Measurements from ENCODE around the gene NAA60. TPM values are rescaled to one million over a fixed set of nuclear protein-coding genes. Genes with fewer than 3 reads are reported as not detected.
"Not testable (repeated sequence)": the region's sequence is repeated elsewhere in the genome, so short reads cannot be mapped to it uniquely, and the experiment has no call there.

NAA60 gene
- total RNA-seq, 2 experiments from 2014 or later = 50.2 to 50.6 TPM

DNA sequence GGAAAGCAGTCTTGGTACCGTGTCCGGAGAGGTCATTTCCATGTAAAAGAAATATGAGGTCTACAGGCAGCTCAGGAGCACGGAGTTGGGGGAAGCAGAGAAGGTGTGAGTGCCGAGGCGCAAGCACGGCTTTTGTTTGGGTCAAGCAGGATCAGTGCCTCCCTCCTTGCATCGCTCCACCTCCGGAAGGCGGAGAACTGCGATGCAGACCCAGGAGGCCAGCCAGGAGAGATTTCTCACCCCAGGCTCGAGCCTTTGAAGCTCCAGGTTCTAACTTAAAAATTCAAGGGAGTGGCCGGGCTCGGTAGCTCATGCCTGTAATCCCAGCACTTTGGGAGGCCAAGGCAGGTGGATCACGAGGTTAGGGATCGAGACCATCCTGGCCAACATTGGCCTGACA is 25.0 kb downstream of the NAA60 start:
- CTCF ChIA-PET = interaction anchor here (1.1 kb wide), 1 partner anchor 32 kb away, joined by 4 read pairs; the partner anchor contains the start of gene CLUAP1
- Mint-ChIP-seq H3K27me3 (no peaks in the 10 kb centered on the region), H3K36me3 (peaks cover 37% of the 10 kb centered on the region), H3K4me3 (no peak overlapping the region), H3K4me1 (peaks cover 49% of the 10 kb centered on the region), H3K27ac (no peak overlapping the region), H3K9me3 (ENCODE audit: low read depth) (no peaks in the 10 kb centered on the region)
- DNase-seq (no peak), ATAC-seq (no peak)

DNA sequence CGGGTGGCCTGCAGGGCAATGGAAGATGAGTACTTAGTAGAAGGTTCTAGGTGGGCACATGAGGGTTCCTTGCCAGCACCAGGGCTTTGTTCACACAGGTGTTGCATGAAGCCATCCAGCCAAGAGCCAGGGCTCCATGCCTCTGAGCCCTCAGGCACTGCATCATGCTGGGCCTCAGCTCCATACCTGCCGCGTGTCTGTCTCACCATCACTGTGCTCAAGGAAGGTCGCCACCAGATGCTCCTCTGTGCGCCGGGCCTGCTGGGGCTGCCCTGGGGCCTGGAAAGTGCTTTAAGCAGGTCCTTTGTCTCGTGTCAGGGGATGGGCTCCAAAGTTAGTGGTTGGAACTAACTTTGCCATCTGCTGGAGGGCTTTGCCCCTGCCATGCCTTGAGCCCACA is 26.3 kb downstream of the NAA60 start:
- no peak for DNase-seq
- Mint-ChIP-seq H3K4me3 (no peak overlapping the region), H3K9me3 (ENCODE audit: low read depth) (no peaks in the 10 kb centered on the region), H3K36me3 (peaks cover 36% of the 10 kb centered on the region), H3K4me1 (peaks cover 42% of the 10 kb centered on the region), H3K27me3 (no peaks in the 10 kb centered on the region), H3K27ac (no peak overlapping the region)
- ATAC-seq = no peak
- CTCF ChIA-PET = no interaction called here

DNA sequence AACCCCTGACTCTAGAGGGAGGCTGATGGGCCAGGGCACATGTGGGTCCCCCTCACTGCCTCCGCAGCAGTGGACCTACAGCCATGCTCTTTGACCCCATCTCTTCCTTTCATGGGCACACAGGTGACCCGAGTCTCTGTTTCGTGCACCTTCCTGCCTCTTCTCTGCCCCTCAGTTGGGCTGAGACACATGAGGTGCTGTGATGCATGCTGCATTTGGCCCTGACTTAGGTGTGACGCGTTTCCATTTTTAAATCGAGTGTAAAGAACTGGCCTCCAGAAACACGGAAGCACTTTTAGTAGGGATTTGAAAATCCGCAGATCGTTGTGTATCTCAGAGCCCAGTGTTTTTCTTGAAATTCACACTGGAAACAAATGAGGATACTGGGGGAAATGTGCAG is 27.2 kb downstream of the NAA60 start:
- H3K4me1 Mint-ChIP-seq = peaks cover 36% of the 10 kb centered on the region
- no peak overlapping the region for H3K4me3 Mint-ChIP-seq
- H3K27ac Mint-ChIP-seq = no peak overlapping the region
- peaks cover 34% of the 10 kb centered on the region for H3K36me3 Mint-ChIP-seq
- no peaks in the 10 kb centered on the region for H3K27me3 Mint-ChIP-seq
- CTCF ChIA-PET = no interaction called here
- no peaks in the 10 kb centered on the region for H3K9me3 Mint-ChIP-seq (ENCODE audit: low read depth)
- no peak for DNase-seq
- ATAC-seq = no peak

DNA sequence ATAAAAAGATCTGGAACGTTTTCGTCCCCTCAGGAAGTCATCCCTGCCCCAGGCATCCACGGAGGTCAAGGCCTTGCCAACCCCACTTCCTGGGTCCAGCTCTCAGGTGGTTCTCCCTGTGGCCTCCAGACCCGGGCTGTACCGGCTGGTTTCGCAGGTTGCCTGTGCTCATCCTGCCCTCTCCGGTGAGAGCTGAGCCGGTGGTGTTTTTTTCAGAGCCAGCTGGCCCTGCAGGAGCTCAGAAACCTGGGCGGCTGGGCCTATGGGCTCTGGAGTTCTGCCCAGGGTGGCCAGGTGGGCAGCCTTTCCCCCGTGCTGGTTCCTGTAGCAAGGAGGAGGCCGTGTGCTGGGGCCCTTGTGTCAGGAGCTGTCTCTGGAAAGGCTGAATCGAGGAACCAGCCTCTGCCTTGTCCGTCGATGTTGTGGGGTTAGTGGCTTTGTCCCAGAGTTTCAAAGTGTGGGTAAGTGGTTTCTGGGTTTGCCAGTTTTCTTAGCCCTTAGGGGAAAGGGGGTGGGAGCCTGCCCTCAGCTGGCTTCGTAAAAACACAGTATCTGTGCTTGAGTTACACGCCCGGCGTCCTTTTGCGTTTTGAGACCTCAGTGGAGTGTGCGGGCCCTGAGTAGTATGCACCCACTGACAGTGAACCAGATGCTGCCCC is 28.2 kb downstream of the NAA60 start:
- DNase-seq = no peak
- H3K4me3 Mint-ChIP-seq = no peak overlapping the region
- peaks cover 30% of the 10 kb centered on the region for H3K36me3 Mint-ChIP-seq
- no peak for ATAC-seq
- peaks cover 32% of the 10 kb centered on the region for H3K4me1 Mint-ChIP-seq
- H3K27me3 Mint-ChIP-seq = no peaks in the 10 kb centered on the region
- no peaks in the 10 kb centered on the region for H3K9me3 Mint-ChIP-seq (ENCODE audit: low read depth)
- H3K27ac Mint-ChIP-seq = no peak overlapping the region
- CTCF ChIA-PET = interaction anchor here (1.4 kb wide), 1 partner anchor 11 kb away, joined by 3 read pairs; no protein-coding TSS in a partner anchor

DNA sequence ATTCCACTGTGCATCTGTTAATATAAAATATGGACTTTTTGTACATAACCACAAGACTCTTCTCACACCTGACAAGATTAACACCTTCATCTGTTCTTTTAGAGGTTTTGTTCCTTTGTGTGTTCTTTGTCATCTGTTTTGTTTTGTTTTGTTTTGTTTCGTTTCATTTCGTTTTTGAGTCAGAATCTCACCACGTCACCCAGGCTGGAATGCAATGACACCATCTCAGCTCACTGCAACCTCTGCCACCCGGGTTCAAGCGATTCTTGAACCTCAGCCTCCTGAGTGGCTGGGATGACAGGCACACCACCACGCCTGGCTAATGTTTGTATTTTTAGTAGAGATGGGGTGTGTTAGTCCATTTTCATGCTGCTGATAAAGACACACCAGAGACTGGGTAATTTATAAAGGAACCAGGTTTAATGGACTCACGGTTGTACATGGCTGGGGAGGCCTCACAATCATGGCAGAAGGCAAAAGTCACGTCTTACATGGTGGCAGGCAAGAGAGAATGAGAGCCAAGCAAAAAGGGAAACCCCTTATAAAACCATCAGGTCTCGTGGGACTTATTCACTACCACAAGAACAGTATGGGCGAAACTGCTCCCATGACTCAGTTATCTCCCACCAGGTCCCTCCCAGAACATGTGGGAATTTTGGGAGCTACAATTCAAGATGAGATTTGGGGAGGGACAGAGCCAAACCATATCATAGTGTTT is 29.6 kb downstream of the NAA60 start:
- ATAC-seq (peak; percentile 63), DNase-seq (peak; percentile 53)
- peak overlapping the region; percentile 60 for H3K27ac Mint-ChIP-seq
- peaks cover 28% of the 10 kb centered on the region for H3K36me3 Mint-ChIP-seq
- no peaks in the 10 kb centered on the region for H3K27me3 Mint-ChIP-seq
- H3K4me3 Mint-ChIP-seq = no peak overlapping the region
- H3K9me3 Mint-ChIP-seq (ENCODE audit: low read depth) = no peaks in the 10 kb centered on the region
- H3K4me1 Mint-ChIP-seq = peaks cover 20% of the 10 kb centered on the region
- CTCF ChIA-PET = interaction anchor here (0.8 to 1.4 kb wide), 2 partner anchors 12 to 29 kb away, joined by 3 read pairs; partner anchors contain the start of gene NAA60

DNA sequence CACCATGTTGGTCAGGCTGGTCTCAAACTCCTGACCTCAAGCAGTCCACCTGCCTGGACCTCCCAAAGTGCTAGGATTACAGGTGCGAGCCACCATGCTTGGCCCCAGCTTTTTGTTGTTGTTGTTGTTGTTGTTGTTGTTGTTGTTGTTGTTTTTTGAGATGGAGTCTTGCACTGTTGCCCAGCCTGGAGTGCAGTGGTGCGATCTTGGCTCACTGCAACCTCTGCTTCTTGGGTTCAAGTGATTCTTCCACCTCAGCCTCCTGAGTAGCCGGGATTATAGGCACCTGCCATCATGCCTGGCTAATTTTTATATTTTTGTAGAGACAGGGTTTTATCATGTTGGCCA is 30.1 kb downstream of the NAA60 start:
- CTCF ChIA-PET; H3K27ac Mint-ChIP-seq; H3K27me3 Mint-ChIP-seq; H3K9me3 Mint-ChIP-seq (ENCODE audit: low read depth); ATAC-seq; H3K4me3 Mint-ChIP-seq; DNase-seq: not testable (repeated sequence)
- peaks cover 28% of the 10 kb centered on the region for H3K36me3 Mint-ChIP-seq
- peaks cover 23% of the 10 kb centered on the region for H3K4me1 Mint-ChIP-seq

DNA sequence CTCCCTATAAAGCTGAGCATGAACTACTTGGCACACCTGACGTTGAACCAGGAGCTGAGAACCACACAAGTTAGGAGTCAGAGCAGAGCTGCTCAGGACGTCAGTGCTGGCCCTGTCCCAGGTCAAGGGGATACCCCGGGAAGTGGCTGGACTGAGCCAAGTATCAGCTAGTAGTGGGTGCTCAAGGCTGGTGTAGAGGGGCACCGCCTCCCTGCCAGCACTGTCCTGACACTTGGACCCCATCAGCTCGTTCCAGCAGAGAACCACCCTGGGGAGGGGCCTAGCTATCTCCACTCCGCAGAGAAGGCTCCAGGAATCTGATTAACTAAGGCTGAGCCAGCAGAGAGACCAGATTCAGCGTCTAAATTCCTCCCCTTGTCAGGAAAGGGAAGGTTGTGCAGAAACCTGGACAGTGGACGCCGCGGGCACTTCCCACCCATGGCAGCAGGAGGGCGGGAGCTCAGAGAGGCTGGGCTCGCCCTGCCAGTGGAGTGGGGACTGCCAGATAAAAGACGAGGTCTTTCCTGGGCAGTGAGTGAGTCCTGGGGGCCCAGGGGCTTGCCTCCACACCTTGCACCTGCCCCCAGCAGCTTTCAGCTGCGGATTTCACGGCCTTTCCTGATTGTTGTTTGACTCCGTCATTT is 30.8 kb downstream of the NAA60 start:
- CTCF ChIA-PET = no interaction called here
- no peak overlapping the region for H3K27ac Mint-ChIP-seq

DNA sequence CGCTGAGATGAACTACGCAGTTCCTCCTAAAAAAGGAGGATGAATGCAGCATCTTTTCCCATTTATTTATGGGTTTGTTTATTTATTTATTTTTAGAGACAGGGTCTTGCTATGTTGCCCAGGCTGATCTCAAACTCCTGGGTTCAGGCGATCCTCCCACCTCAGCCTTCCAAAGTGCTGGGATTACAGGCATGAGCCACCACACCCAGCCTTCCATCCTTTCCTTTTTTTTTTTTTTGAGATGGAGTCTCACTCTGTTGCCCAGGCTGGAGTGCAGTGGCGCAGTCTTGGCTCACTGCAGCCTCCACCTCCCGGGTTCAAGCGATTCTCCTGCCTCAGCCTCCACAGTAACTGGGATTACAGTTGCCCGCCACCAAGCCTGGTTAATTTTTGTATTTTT is 31.4 kb downstream of the NAA60 start:
- CTCF ChIA-PET, H3K27ac Mint-ChIP-seq: not testable (repeated sequence)

More for the DNA sequence above, 30.8 kb downstream of the NAA60 start:
- H3K36me3 Mint-ChIP-seq = peaks cover 29% of the 10 kb centered on the region
- H3K4me1 Mint-ChIP-seq = peaks cover 29% of the 10 kb centered on the region
- H3K9me3 Mint-ChIP-seq (ENCODE audit: low read depth) = no peaks in the 10 kb centered on the region
- no peak for DNase-seq
- H3K4me3 Mint-ChIP-seq = no peak overlapping the region
- no peaks in the 10 kb centered on the region for H3K27me3 Mint-ChIP-seq
- no peak for ATAC-seq

DNA sequence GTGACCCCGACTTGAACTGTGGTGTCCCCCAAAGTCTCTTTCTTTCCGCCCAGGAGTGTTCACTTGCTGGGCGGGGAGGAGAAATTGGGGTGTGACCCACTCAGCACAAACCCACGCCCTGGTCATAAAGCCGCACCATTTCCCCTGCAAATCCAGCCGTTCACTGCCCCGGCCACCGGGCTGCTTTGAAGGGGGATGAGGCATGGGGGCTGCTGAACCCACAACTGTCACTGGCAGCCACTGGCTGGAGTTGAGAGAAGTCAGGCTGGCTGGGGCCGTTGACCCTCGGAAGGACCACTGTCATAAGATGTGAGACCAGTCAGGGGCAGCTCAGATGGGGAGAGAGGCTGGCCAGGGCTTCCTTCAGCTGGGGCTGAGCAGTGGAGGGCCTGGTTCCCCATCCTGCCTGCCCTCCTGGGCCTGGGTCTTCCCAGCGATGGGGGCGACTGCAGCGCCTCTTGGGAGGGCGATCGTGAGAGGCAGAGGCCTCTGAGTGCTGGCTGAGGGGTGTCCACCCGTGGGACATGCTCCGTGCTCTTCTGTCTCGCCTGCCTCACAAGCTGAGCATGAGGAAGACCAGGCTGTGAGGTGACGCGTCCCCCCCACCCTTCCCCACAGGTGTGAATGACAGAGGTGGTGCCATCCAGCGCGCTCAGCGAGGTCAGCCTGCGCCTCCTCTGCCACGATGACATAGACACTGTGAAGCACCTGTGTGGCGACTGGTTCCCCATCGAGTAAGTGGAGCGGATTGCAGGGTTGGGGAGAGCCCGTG is 32.3 kb downstream of the NAA60 start:
- no peaks in the 10 kb centered on the region for H3K9me3 Mint-ChIP-seq (ENCODE audit: low read depth)
- peaks cover 35% of the 10 kb centered on the region for H3K36me3 Mint-ChIP-seq
- DNase-seq = no peak

More for the DNA sequence above, 31.4 kb downstream of the NAA60 start:
- not testable (repeated sequence) for ATAC-seq; H3K4me3 Mint-ChIP-seq; DNase-seq; H3K27me3 Mint-ChIP-seq; H3K9me3 Mint-ChIP-seq (ENCODE audit: low read depth)
- peaks cover 35% of the 10 kb centered on the region for H3K36me3 Mint-ChIP-seq
- peaks cover 35% of the 10 kb centered on the region for H3K4me1 Mint-ChIP-seq

DNA sequence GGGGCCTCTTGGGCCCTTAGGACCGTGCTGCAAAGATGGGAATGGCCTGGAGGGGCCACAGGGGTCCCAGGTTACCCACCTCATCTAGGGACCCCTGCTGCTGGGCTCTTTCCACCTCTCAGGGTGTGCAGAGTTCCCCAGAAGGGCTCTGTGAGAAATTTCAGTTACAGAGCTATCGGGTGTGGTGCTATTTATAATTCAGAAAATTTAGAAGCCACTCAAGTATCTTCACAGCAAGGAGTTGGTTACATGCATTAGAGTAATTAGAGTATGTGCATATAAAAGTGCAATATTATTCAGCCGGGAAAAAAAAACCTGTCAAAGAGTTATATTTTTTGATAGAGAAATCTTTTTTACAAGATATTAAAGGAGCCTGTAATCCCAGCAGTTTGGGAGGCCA is 32.9 kb downstream of the NAA60 start:
- Mint-ChIP-seq H3K27me3 (no peaks in the 10 kb centered on the region), H3K27ac (no peak overlapping the region), H3K4me1 (peaks cover 31% of the 10 kb centered on the region), H3K36me3 (peaks cover 36% of the 10 kb centered on the region), H3K4me3 (no peak overlapping the region), H3K9me3 (ENCODE audit: low read depth) (no peaks in the 10 kb centered on the region)
- CTCF ChIA-PET = no interaction called here
- ATAC-seq (no peak), DNase-seq (no peak)

More for the DNA sequence above, 32.3 kb downstream of the NAA60 start:
- Mint-ChIP-seq H3K4me3 (no peak overlapping the region), H3K4me1 (peaks cover 34% of the 10 kb centered on the region), H3K27me3 (no peaks in the 10 kb centered on the region), H3K27ac (no peak overlapping the region)
- no peak for ATAC-seq
- CTCF ChIA-PET = no interaction called here

DNA sequence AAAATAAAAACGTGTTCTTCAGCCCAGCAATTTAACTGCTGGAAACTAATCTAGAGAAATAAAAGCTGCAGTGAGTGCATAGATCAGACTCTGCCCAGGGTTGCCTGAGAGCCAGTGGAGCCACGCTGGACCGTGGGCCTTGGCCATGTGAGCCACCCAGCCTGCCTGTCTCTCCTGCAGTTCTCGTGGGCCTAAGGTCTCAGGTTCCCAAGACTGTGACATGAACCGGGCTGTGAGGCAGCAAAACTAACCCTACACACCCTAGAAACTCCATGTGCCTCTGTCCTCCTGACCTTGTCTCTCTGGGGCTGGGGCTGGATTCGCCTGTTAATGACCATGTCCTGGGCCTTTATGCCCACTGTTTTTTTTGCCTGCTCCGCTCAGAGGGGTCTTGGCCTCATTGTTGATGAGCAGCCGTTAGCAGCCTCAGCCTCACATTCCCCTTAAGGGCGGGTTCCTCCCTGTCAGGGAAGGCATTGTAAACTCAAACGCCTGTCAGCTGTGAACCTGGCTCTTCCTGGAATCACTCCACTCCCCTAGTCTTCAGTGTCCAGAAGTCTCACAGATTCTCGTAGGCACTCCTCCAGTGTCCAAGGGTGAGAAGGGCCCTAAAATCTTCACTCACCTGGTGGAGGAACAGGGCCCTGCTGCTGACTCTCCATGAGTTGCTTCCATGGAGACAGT is 34.9 kb downstream of the NAA60 start:
- Mint-ChIP-seq H3K9me3 (ENCODE audit: low read depth) (no peaks in the 10 kb centered on the region), H3K27ac (no peak overlapping the region), H3K4me3 (no peak overlapping the region), H3K36me3 (peaks cover 32% of the 10 kb centered on the region), H3K27me3 (no peaks in the 10 kb centered on the region), H3K4me1 (peaks cover 17% of the 10 kb centered on the region)
- ATAC-seq (no peak), DNase-seq (no peak)
- CTCF ChIA-PET = no interaction called here

DNA sequence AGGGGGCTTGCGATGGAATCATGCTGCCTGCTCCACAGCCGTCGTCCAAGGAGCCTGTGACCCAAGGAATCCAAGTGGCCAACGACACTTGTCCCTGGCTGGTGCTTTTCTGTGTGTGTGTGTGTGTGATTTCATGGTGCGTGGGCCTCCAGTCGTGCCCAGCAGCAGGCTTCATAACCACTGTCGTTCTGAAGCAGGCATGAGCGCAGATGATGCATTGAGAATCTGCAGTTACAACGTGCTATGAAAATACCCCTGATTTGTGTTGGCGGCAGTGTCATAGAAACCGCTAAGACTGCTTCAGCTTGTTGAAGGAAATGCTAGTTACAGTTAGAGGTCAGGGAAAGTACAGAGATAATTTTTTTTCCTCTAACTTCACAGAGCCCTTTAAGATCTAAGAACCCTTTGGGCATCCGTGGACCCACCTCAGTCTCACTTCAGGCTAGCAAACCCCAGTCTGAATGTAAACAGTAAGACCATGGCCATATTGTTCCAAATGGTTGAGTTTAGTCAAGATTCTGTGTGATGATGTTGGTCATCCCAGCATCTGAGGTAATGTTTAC is 36.3 kb downstream of the NAA60 start:
- ATAC-seq (peak; percentile 61), DNase-seq (peak; percentile 50)
- Mint-ChIP-seq H3K9me3 (ENCODE audit: low read depth) (no peaks in the 10 kb centered on the region), H3K4me3 (no peak overlapping the region), H3K36me3 (peaks cover 31% of the 10 kb centered on the region), H3K27ac (peak overlapping the region; percentile 52), H3K27me3 (no peaks in the 10 kb centered on the region), H3K4me1 (peaks cover 16% of the 10 kb centered on the region)
- CTCF ChIA-PET = no interaction called here

Measured in activated CD8-positive, alpha-beta memory T cell treated with anti-CD3 and anti-CD28 coated beads, Interleukin-2, amount 10 ng/mL, durations not matched to agents 7 days and 5 days (primary cell).